Measurements from ENCODE around the gene ZDHHC22.

DNA sequence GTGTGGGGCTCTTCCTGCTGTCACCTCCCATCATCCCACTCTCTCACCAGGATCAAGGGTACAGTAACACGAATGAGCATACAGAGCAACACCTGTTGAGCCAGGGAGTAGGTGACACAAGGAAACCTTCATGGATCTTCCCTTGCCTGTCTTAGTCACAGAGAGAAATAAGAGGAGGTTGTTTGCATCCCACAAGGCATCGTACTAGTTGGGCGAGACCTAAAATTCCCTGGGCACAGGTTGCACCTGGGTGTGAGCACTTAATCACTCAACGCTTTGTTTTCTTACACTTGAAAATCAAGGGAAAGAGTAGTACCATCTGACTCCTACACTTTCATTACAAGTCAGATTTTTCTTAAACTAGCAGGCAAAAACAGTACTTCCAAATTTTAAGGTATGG is 27.0 kb downstream of the ZDHHC22 start:
- TF ChIP-seq, protein P1, sequence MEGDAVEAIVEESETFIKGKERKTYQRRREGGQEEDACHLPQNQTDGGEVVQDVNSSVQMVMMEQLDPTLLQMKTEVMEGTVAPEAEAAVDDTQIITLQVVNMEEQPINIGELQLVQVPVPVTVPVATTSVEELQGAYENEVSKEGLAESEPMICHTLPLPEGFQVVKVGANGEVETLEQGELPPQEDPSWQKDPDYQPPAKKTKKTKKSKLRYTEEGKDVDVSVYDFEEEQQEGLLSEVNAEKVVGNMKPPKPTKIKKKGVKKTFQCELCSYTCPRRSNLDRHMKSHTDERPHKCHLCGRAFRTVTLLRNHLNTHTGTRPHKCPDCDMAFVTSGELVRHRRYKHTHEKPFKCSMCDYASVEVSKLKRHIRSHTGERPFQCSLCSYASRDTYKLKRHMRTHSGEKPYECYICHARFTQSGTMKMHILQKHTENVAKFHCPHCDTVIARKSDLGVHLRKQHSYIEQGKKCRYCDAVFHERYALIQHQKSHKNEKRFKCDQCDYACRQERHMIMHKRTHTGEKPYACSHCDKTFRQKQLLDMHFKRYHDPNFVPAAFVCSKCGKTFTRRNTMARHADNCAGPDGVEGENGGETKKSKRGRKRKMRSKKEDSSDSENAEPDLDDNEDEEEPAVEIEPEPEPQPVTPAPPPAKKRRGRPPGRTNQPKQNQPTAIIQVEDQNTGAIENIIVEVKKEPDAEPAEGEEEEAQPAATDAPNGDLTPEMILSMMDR (conservative IDR thresholded peaks at IDR 0.05; ENCODE audit: low read depth in 2 of 2), result no peak
- TF ChIP-seq EZH2 (IDR thresholded peaks at IDR 0.05; ENCODE audit: low read depth, unreplicated experiment) (no peak), POLR2AphosphoS5 (IDR thresholded peaks at IDR 0.05; ENCODE audit: low read depth) (no peak), STAT1 (IDR thresholded peaks at IDR 0.05; ENCODE audit: unreplicated experiment) (no peak), EZH2phosphoT487 (IDR thresholded peaks at IDR 0.05; ENCODE audit: unreplicated experiment) (no peak), JUNB (IDR thresholded peaks at IDR 0.05; ENCODE audit: unreplicated experiment) (no peak), CREB1 (CRISPR knock-in tag; IDR thresholded peaks at IDR 0.05; ENCODE audit: low read depth) (no peak), NANOG (IDR thresholded peaks at IDR 0.05; ENCODE audit: borderline replicate concordance) (no peak), ZNF114 (CRISPR knock-in tag; IDR thresholded peaks at IDR 0.05) (no peak)
- TF ChIP-seq, protein P2, sequence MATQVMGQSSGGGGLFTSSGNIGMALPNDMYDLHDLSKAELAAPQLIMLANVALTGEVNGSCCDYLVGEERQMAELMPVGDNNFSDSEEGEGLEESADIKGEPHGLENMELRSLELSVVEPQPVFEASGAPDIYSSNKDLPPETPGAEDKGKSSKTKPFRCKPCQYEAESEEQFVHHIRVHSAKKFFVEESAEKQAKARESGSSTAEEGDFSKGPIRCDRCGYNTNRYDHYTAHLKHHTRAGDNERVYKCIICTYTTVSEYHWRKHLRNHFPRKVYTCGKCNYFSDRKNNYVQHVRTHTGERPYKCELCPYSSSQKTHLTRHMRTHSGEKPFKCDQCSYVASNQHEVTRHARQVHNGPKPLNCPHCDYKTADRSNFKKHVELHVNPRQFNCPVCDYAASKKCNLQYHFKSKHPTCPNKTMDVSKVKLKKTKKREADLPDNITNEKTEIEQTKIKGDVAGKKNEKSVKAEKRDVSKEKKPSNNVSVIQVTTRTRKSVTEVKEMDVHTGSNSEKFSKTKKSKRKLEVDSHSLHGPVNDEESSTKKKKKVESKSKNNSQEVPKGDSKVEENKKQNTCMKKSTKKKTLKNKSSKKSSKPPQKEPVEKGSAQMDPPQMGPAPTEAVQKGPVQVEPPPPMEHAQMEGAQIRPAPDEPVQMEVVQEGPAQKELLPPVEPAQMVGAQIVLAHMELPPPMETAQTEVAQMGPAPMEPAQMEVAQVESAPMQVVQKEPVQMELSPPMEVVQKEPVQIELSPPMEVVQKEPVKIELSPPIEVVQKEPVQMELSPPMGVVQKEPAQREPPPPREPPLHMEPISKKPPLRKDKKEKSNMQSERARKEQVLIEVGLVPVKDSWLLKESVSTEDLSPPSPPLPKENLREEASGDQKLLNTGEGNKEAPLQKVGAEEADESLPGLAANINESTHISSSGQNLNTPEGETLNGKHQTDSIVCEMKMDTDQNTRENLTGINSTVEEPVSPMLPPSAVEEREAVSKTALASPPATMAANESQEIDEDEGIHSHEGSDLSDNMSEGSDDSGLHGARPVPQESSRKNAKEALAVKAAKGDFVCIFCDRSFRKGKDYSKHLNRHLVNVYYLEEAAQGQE (IDR thresholded peaks at IDR 0.05; ENCODE audit: unreplicated experiment), result no peak
- TF ChIP-seq, protein P3, sequence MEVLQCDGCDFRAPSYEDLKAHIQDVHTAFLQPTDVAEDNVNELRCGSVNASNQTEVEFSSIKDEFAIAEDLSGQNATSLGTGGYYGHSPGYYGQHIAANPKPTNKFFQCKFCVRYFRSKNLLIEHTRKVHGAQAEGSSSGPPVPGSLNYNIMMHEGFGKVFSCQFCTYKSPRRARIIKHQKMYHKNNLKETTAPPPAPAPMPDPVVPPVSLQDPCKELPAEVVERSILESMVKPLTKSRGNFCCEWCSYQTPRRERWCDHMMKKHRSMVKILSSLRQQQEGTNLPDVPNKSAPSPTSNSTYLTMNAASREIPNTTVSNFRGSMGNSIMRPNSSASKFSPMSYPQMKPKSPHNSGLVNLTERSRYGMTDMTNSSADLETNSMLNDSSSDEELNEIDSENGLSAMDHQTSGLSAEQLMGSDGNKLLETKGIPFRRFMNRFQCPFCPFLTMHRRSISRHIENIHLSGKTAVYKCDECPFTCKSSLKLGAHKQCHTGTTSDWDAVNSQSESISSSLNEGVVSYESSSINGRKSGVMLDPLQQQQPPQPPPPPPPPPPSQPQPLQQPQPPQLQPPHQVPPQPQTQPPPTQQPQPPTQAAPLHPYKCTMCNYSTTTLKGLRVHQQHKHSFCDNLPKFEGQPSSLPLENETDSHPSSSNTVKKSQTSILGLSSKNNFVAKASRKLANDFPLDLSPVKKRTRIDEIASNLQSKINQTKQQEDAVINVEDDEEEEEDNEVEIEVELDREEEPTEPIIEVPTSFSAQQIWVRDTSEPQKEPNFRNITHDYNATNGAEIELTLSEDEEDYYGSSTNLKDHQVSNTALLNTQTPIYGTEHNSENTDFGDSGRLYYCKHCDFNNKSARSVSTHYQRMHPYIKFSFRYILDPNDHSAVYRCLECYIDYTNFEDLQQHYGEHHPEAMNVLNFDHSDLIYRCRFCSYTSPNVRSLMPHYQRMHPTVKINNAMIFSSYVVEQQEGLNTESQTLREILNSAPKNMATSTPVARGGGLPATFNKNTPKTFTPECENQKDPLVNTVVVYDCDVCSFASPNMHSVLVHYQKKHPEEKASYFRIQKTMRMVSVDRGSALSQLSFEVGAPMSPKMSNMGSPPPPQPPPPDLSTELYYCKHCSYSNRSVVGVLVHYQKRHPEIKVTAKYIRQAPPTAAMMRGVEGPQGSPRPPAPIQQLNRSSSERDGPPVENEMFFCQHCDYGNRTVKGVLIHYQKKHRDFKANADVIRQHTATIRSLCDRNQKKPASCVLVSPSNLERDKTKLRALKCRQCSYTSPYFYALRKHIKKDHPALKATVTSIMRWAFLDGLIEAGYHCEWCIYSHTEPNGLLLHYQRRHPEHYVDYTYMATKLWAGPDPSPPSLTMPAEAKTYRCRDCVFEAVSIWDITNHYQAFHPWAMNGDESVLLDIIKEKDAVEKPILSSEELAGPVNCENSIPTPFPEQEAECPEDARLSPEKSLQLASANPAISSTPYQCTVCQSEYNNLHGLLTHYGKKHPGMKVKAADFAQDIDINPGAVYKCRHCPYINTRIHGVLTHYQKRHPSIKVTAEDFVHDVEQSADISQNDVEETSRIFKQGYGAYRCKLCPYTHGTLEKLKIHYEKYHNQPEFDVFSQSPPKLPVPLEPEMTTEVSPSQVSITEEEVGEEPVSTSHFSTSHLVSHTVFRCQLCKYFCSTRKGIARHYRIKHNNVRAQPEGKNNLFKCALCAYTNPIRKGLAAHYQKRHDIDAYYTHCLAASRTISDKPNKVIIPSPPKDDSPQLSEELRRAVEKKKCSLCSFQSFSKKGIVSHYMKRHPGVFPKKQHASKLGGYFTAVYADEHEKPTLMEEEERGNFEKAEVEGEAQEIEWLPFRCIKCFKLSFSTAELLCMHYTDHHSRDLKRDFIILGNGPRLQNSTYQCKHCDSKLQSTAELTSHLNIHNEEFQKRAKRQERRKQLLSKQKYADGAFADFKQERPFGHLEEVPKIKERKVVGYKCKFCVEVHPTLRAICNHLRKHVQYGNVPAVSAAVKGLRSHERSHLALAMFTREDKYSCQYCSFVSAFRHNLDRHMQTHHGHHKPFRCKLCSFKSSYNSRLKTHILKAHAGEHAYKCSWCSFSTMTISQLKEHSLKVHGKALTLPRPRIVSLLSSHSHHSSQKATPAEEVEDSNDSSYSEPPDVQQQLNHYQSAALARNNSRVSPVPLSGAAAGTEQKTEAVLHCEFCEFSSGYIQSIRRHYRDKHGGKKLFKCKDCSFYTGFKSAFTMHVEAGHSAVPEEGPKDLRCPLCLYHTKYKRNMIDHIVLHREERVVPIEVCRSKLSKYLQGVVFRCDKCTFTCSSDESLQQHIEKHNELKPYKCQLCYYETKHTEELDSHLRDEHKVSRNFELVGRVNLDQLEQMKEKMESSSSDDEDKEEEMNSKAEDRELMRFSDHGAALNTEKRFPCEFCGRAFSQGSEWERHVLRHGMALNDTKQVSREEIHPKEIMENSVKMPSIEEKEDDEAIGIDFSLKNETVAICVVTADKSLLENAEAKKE (CRISPR knock-in tag; IDR thresholded peaks at IDR 0.05), result no peak
- TF ChIP-seq, protein P4, sequence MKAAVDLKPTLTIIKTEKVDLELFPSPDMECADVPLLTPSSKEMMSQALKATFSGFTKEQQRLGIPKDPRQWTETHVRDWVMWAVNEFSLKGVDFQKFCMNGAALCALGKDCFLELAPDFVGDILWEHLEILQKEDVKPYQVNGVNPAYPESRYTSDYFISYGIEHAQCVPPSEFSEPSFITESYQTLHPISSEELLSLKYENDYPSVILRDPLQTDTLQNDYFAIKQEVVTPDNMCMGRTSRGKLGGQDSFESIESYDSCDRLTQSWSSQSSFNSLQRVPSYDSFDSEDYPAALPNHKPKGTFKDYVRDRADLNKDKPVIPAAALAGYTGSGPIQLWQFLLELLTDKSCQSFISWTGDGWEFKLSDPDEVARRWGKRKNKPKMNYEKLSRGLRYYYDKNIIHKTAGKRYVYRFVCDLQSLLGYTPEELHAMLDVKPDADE (IDR thresholded peaks at IDR 0.05), result no peak
